SK-N-SH treated with all-trans-retinoic acid at 6 μM for 48 hours (cell line): ENCODE measurements around the gene PWWP2A.
A peak's percentile ranks its signal among the peaks of the same experiment; 100 is the strongest.

Experiments
- ATAC-seq: fragments of 200-7000 bp; cut with Tn5 transposase; 3 replicates; pipeline ENCODE4 v1.9.1; 2020; ENCODE audit warnings: mild to moderate bottlenecking, moderate library complexity
- ARNTL ChIP-seq: fragments of 450-650 bp; formaldehyde crosslinking; IDR thresholded peaks from 2 replicates; pipeline ENCODE4 v1.5.0; 2020; ENCODE audit warnings: low read depth, mild to moderate bottlenecking, moderate library complexity, borderline replicate concordance
- BACH2 ChIP-seq: fragments of 250-450 bp; sonication (Bioruptor Pico); IDR thresholded peaks from 2 replicates; pipeline ENCODE4 v1.9.0; 2021; ENCODE audit warnings: mild to moderate bottlenecking, borderline replicate concordance
- CREB5 ChIP-seq: fragments of 250-450 bp; sonication (Bioruptor Pico); IDR thresholded peaks from 2 replicates; pipeline ENCODE4 v1.5.1; 2020; ENCODE audit warnings: low read depth, mild to moderate bottlenecking, moderate library complexity
- CSDC2 ChIP-seq: fragments of 250-450 bp; sonication (Bioruptor Pico); IDR thresholded peaks from 2 replicates; pipeline ENCODE4 v1.5.0; 2020; ENCODE audit warnings: mild to moderate bottlenecking, moderate library complexity
- CSRNP3 ChIP-seq: fragments of 250-450 bp; sonication (Bioruptor Pico); IDR thresholded peaks from 2 replicates; pipeline ENCODE4 v1.5.1; 2021; ENCODE audit warnings: mild to moderate bottlenecking, moderate library complexity
- ISL1 ChIP-seq: fragments of 250-450 bp; sonication (Bioruptor Pico); IDR thresholded peaks from 2 replicates; pipeline ENCODE4 v2.1.2; 2022; ENCODE audit warnings: mild to moderate bottlenecking, moderate library complexity
- OSR1 ChIP-seq: fragments of 250-450 bp; sonication (Bioruptor Pico); IDR thresholded peaks from 2 replicates; pipeline ENCODE4 v1.8.0; 2022; ENCODE audit warnings: moderate library complexity, mild to moderate bottlenecking, inconsistent platforms
- PATZ1 ChIP-seq: fragments of 250-450 bp; sonication (Bioruptor Pico); IDR thresholded peaks from 2 replicates; pipeline ENCODE4 v1.8.0; 2020; ENCODE audit warnings: mild to moderate bottlenecking, moderate library complexity, borderline replicate concordance
- POU6F1 ChIP-seq: fragments of 250-450 bp; sonication (Bioruptor Pico); IDR thresholded peaks from 2 replicates; pipeline ENCODE4 v1.8.0; 2021; ENCODE audit warnings: low read depth, mild to moderate bottlenecking, moderate library complexity, borderline replicate concordance
- PPARA ChIP-seq: fragments of 250-450 bp; sonication (Bioruptor Pico); IDR thresholded peaks from 2 replicates; pipeline ENCODE4 v1.5.0; 2020; ENCODE audit warnings: mild to moderate bottlenecking, borderline replicate concordance
- RARB ChIP-seq: fragments of 250-450 bp; sonication (Bioruptor Pico); IDR thresholded peaks from 2 replicates; pipeline ENCODE4 v1.8.0; 2021; ENCODE audit warnings: mild to moderate bottlenecking, moderate library complexity
- SNAI2 ChIP-seq: fragments of 250-450 bp; sonication (Bioruptor Pico); IDR thresholded peaks from 2 replicates; pipeline ENCODE4 v1.5.0; 2020; ENCODE audit warnings: mild to moderate bottlenecking, moderate library complexity
- TCF4 ChIP-seq: fragments of 250-450 bp; sonication (Bioruptor Pico); IDR thresholded peaks from 2 replicates; pipeline ENCODE4 v1.8.0; 2021; ENCODE audit warnings: mild to moderate bottlenecking, moderate library complexity, borderline replicate concordance
- TOX ChIP-seq: fragments of 250-450 bp; sonication (Bioruptor Pico); IDR thresholded peaks from 2 replicates; pipeline ENCODE4 v1.8.0; 2021; ENCODE audit warnings: mild to moderate bottlenecking, moderate library complexity, borderline replicate concordance
- TSHZ2 ChIP-seq: fragments of 250-450 bp; sonication (Bioruptor Pico); IDR thresholded peaks from 2 replicates; pipeline ENCODE4 v1.5.0; 2020; ENCODE audit warnings: mild to moderate bottlenecking, moderate library complexity
- ZC3H10 ChIP-seq: fragments of 250-450 bp; sonication (Bioruptor Pico); IDR thresholded peaks from 2 replicates; pipeline ENCODE4 v1.5.1; 2021; ENCODE audit warnings: mild to moderate bottlenecking, moderate library complexity
- ZFP30 ChIP-seq: fragments of 450-650 bp; formaldehyde crosslinking; IDR thresholded peaks from 2 replicates; pipeline ENCODE4 v1.5.0; 2022; ENCODE audit warnings: mild to moderate bottlenecking, moderate library complexity
- ZNF565 ChIP-seq: fragments of 450-650 bp; formaldehyde crosslinking; conservative IDR thresholded peaks from 2 replicates; pipeline ENCODE4 v1.5.0; 2020; ENCODE audit warnings: low read depth, mild to moderate bottlenecking, moderate library complexity
- ZNF70 ChIP-seq: fragments of 450-650 bp; formaldehyde crosslinking; IDR thresholded peaks from 2 replicates; pipeline ENCODE4 v1.5.0; 2020; ENCODE audit warnings: mild to moderate bottlenecking, moderate library complexity

The PWWP2A gene

GRCh38 chr5:160165137-160166068, 46.2 kb upstream of the PWWP2A start (continued):
- peak; percentile 87 for TF ChIP-seq TSHZ2 (CRISPR knock-in tag)
- TF ChIP-seq ZNF70 (CRISPR knock-in tag), result no peak
- peak; percentile 77; the same call in 1 of the 2 replicates for TF ChIP-seq CSDC2
- no peak for TF ChIP-seq ZNF565
- no peak for TF ChIP-seq TOX
- 0 out of 2 replicates have a peak, but pooled peaks have one; percentile 46 for TF ChIP-seq PATZ1 (CRISPR knock-in tag)
- TF ChIP-seq ZFP30 (CRISPR knock-in tag), result no peak
- TF ChIP-seq TCF4 (CRISPR knock-in tag), result peak; percentile 89
- peak; percentile 3; the same call in 1 of the 2 replicates for TF ChIP-seq CSRNP3 (CRISPR knock-in tag)
- no peak for TF ChIP-seq PPARA
- TF ChIP-seq, all 23 proteins: peak for 13

GRCh38 chr5:160162910-160163309, 43.7 kb upstream of the PWWP2A start:
- TF ChIP-seq ARNTL (CRISPR knock-in tag) (no peak), OSR1 (CRISPR knock-in tag) (no peak), ZC3H10 (CRISPR knock-in tag) (no peak), RARB (CRISPR knock-in tag) (no peak), CREB5 (no peak)
- TF ChIP-seq, all 23 proteins: peak for 0
- no peak for ATAC-seq

- ATAC-seq, result no peak
- TF ChIP-seq ZNF70 (CRISPR knock-in tag) (no peak), ARNTL (CRISPR knock-in tag) (no peak), CREB5 (no peak), TOX (no peak), ZC3H10 (CRISPR knock-in tag) (no peak), ISL1 (CRISPR knock-in tag) (no peak), ZFP30 (CRISPR knock-in tag) (no peak), POU6F1 (no peak), SNAI2 (CRISPR knock-in tag) (no peak), PPARA (no peak), BACH2 (CRISPR knock-in tag) (no peak), ZNF565 (no peak), RARB (CRISPR knock-in tag) (no peak), PATZ1 (CRISPR knock-in tag) (no peak), TCF4 (CRISPR knock-in tag) (no peak), OSR1 (CRISPR knock-in tag) (no peak), TSHZ2 (CRISPR knock-in tag) (no peak)
Observed at GRCh38 chr5:160161626-160162025, 42.4 kb upstream of the PWWP2A start.
